ENCODE results near the gene IGF1R. TPM values are rescaled to one million over a fixed set of nuclear protein-coding genes. Genes with fewer than 3 reads are reported as not detected.

The IGF1R gene
- total RNA-seq, 1 experiment from 2014 or later: 16.3 TPM

DNA sequence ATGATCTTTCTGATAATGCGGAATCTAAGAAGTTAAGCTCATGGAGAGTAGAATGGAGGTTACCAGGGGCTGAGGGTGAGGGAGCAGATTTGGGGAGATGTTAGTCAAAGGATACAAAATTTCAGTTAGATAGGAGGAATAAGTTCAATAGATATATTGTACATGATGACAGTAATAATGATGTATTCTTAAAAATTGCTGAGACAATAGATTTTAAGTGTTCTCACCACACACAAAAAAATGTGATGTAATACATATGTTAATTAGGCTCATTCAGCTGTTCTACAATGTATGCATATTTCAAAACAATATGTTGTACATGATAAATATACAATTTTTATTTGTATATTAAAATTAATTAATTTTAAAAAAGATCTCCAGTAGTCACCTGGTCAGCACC, 277.9 kb downstream of the IGF1R start:
- Histone ChIP-seq H3K4me2 (ENCODE audit: low read length) (no peak overlapping the region), H3K9ac (ENCODE audit: low read length) (no peak overlapping the region), H3K4me3 (replicated peaks in 1 of 2; ENCODE audit: low read depth in 1 of 2, low read length in 2 of 2) (no peak overlapping the region), H3K9me2 (ENCODE audit: insufficient read depth) (no peaks in the 10 kb centered on the region), H3K9me3 (ENCODE audit: control insufficient read depth in 1 of 2, insufficient read depth in 1 of 2, low read depth in 1 of 2, low read length in 2 of 2) (no peaks in the 10 kb centered on the region), H3K79me2 (ENCODE audit: insufficient read depth, low read length) (no peaks in the 10 kb centered on the region), H4K20me1 (ENCODE audit: insufficient read depth) (no peaks in the 10 kb centered on the region), H2AFZ (ENCODE audit: low read depth, low read length, poor library complexity, severe bottlenecking) (no peak overlapping the region), H3K27ac (ENCODE audit: low read depth, low read length) (no peak overlapping the region), H3K36me3 (ENCODE audit: control insufficient read depth in 1 of 2, insufficient read depth in 2 of 2, low read length in 2 of 2) (no peaks in the 10 kb centered on the region; a peak in 2 of 4 replicates), H3K4me1 (ENCODE audit: control insufficient read depth in 1 of 2, insufficient read depth in 2 of 2, low read length in 2 of 2) (no peaks in the 10 kb centered on the region), H3K27me3 (ENCODE audit: insufficient read depth, low read length) (no peaks in the 10 kb centered on the region)
- POLR2A ChIA-PET: no interaction called here
- RAD21 ChIA-PET (ENCODE audit: low non-redundant PET in 1 of 2, low total read pairs in 2 of 2, uncharacterized antibody in 2 of 2, unreplicated experiment in 2 of 2): no interaction called here
- ATAC-seq (no peak), DNase-seq (ENCODE audit: low read depth, low spot score) (no peak)
- TF ChIP-seq, protein P1, sequence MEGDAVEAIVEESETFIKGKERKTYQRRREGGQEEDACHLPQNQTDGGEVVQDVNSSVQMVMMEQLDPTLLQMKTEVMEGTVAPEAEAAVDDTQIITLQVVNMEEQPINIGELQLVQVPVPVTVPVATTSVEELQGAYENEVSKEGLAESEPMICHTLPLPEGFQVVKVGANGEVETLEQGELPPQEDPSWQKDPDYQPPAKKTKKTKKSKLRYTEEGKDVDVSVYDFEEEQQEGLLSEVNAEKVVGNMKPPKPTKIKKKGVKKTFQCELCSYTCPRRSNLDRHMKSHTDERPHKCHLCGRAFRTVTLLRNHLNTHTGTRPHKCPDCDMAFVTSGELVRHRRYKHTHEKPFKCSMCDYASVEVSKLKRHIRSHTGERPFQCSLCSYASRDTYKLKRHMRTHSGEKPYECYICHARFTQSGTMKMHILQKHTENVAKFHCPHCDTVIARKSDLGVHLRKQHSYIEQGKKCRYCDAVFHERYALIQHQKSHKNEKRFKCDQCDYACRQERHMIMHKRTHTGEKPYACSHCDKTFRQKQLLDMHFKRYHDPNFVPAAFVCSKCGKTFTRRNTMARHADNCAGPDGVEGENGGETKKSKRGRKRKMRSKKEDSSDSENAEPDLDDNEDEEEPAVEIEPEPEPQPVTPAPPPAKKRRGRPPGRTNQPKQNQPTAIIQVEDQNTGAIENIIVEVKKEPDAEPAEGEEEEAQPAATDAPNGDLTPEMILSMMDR (IDR thresholded peaks at IDR 0.05 in 2 of 3, conservative IDR thresholded peaks at IDR 0.05 in 1 of 3; ENCODE audit: borderline replicate concordance in 1 of 3, insufficient read depth in 1 of 3, low read depth in 2 of 3, low read length in 2 of 3): no peak
- no peak for TF ChIP-seq SRF (IDR thresholded peaks at IDR 0.05; ENCODE audit: low read depth)
- TF ChIP-seq ZNF274 (IDR thresholded peaks at IDR 0.05; ENCODE audit: low read depth, low read length): no peak
- no peak for TF ChIP-seq FOSL1 (IDR thresholded peaks at IDR 0.05; ENCODE audit: low read depth)
- TF ChIP-seq JUND (IDR thresholded peaks at IDR 0.05): no peak
- no peak for TF ChIP-seq SP1 (IDR thresholded peaks at IDR 0.05; ENCODE audit: low read depth)
- TF ChIP-seq, protein P2, sequence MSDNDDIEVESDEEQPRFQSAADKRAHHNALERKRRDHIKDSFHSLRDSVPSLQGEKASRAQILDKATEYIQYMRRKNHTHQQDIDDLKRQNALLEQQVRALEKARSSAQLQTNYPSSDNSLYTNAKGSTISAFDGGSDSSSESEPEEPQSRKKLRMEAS (IDR thresholded peaks at IDR 0.05): no peak
- CTCF ChIA-PET: no interaction called here
- no TSS peak for BruUV-seq (replicated peaks)
- intact Hi-C loops (cut with micrococcal nuclease): no loop called here

DNA sequence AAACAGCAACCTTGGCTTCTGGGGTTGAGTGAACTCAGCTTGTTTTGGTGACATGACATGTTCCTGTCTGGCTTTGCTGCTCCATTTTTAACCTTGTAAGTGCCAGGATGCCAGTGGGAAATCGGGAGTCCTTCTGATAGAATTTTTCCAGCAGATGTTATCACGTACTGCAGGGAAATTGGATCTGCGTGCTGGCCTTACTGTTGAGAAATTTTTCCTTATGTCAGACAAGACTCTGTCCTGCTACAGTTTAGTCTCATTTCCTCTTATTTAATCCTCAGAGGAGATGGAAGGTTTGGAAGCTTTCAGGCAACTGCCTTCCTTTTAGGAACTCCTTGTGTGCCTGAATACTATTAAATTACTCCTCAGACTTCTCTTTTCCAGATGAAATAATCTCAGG, 278.7 kb downstream of the IGF1R start:
- no peak overlapping the region for H3K4me3 ChIP-seq (replicated peaks in 1 of 2; ENCODE audit: low read depth in 1 of 2, low read length in 2 of 2)
- POLR2A ChIA-PET: no interaction called here
- no peaks in the 10 kb centered on the region for H3K4me1 ChIP-seq (ENCODE audit: control insufficient read depth in 1 of 2, insufficient read depth in 2 of 2, low read length in 2 of 2)
- H3K9me3 ChIP-seq (ENCODE audit: control insufficient read depth in 1 of 2, insufficient read depth in 1 of 2, low read depth in 1 of 2, low read length in 2 of 2): no peaks in the 10 kb centered on the region
- RAD21 ChIA-PET (ENCODE audit: low non-redundant PET in 1 of 2, low total read pairs in 2 of 2, uncharacterized antibody in 2 of 2, unreplicated experiment in 2 of 2): no interaction called here
- H3K79me2 ChIP-seq (ENCODE audit: insufficient read depth, low read length): no peaks in the 10 kb centered on the region
- H2AFZ ChIP-seq (ENCODE audit: low read depth, low read length, poor library complexity, severe bottlenecking): no peak overlapping the region
- no TSS peak for BruUV-seq (replicated peaks)
- no peaks in the 10 kb centered on the region for H4K20me1 ChIP-seq (ENCODE audit: insufficient read depth)
- no peaks in the 10 kb centered on the region for H3K27me3 ChIP-seq (ENCODE audit: insufficient read depth, low read length)
- H3K9me2 ChIP-seq (ENCODE audit: insufficient read depth): no peaks in the 10 kb centered on the region
- H3K4me2 ChIP-seq (ENCODE audit: low read length): no peak overlapping the region
- intact Hi-C loops (cut with micrococcal nuclease): no loop called here
- H3K27ac ChIP-seq (ENCODE audit: low read depth, low read length): no peak overlapping the region
- no peak overlapping the region for H3K9ac ChIP-seq (ENCODE audit: low read length)
- CTCF ChIA-PET: no interaction called here
- ATAC-seq (no peak), DNase-seq (ENCODE audit: low read depth, low spot score) (no peak)
- no peaks in the 10 kb centered on the region; a peak in 2 of 4 replicates for H3K36me3 ChIP-seq (ENCODE audit: control insufficient read depth in 1 of 2, insufficient read depth in 2 of 2, low read length in 2 of 2)
- no peak for TF ChIP-seq EZH2phosphoT487 (IDR thresholded peaks at IDR 0.05; ENCODE audit: borderline replicate concordance)
- no peak for TF ChIP-seq SIN3A (IDR thresholded peaks at IDR 0.05; ENCODE audit: low read depth)
- no peak for TF ChIP-seq POLR2A (IDR thresholded peaks at IDR 0.05; ENCODE audit: borderline replicate concordance, extremely low read depth, insufficient read depth, insufficient read length)
- TF ChIP-seq FOSL1 (IDR thresholded peaks at IDR 0.05; ENCODE audit: low read depth): no peak
- no peak for TF ChIP-seq CBX3 (IDR thresholded peaks at IDR 0.05; ENCODE audit: low read depth)
- no peak for TF ChIP-seq TCF7L2 (IDR thresholded peaks at IDR 0.05; ENCODE audit: borderline replicate concordance, extremely low read depth, insufficient read depth, insufficient read length)
- TF ChIP-seq ZFX (IDR thresholded peaks at IDR 0.05): no peak
- TF ChIP-seq RAD21 (IDR thresholded peaks at IDR 0.05; ENCODE audit: low read depth): no peak
- TF ChIP-seq, protein P3, sequence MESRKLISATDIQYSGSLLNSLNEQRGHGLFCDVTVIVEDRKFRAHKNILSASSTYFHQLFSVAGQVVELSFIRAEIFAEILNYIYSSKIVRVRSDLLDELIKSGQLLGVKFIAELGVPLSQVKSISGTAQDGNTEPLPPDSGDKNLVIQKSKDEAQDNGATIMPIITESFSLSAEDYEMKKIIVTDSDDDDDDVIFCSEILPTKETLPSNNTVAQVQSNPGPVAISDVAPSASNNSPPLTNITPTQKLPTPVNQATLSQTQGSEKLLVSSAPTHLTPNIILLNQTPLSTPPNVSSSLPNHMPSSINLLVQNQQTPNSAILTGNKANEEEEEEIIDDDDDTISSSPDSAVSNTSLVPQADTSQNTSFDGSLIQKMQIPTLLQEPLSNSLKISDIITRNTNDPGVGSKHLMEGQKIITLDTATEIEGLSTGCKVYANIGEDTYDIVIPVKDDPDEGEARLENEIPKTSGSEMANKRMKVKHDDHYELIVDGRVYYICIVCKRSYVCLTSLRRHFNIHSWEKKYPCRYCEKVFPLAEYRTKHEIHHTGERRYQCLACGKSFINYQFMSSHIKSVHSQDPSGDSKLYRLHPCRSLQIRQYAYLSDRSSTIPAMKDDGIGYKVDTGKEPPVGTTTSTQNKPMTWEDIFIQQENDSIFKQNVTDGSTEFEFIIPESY (IDR thresholded peaks at IDR 0.05; ENCODE audit: extremely low read depth, insufficient replicate concordance, low read length): no peak
- TF ChIP-seq YY1 (IDR thresholded peaks at IDR 0.05; ENCODE audit: extremely low read depth, insufficient replicate concordance, low read depth, low read length): no peak
